Upper lobe of right lung (tissue), 1 donor: Measurements from ENCODE around the gene RAB8B. TPM values are rescaled to one million over a fixed set of nuclear protein-coding genes. Genes with fewer than 3 reads are reported as not detected.

Experiments used
- ATAC-seq: fragments of 200-7000 bp; cut with Tn5 transposase; one replicate; pipeline ENCODE4 v1.9.1; 2020; ENCODE audit warnings: mild to moderate bottlenecking, moderate library complexity
- DNase-seq: peaks from one replicate; pipeline ENCODE4 v3.0.0-alpha.2; 2020
- H3K27ac ChIP-seq: fragments of 200-600 bp; one replicate; pipeline ENCODE4 v1.8.0; 2022
- H3K27me3 ChIP-seq: fragments of 200-600 bp; one replicate; pipeline ENCODE4 v1.8.0; 2022; ENCODE audit warnings: mild to moderate bottlenecking
- H3K36me3 ChIP-seq: fragments of 200-600 bp; one replicate; pipeline ENCODE4 v1.8.0; 2022
- H3K4me1 ChIP-seq: fragments of 200-600 bp; one replicate; pipeline ENCODE4 v1.8.0; 2022
- H3K4me3 ChIP-seq: fragments of 200-600 bp; one replicate; pipeline ENCODE4 v1.8.0; 2022; ENCODE audit warnings: mild to moderate bottlenecking
- H3K9me3 ChIP-seq: fragments of 200-600 bp; one replicate; pipeline ENCODE4 v1.8.0; 2022
- intact Hi-C: fragments of 100-400 bp; cut with DNase I; formaldehyde crosslinking; loops from one replicate; pipeline ENCODE4 v1.11.0; 2022
- total RNA-seq: library from RNA; stranded (reverse); fragmentation: NEBNext Ultra II Directional; extraction: Animal tissue kit (Norgen Biotek cat#: 25700); gene quantifications from one replicate; pipeline ENCODE4 v1.2.1, GENCODE V29; 2021
- TF ChIP-seq, protein P1 (sequence below): fragments of 200-600 bp; IDR thresholded peaks from one replicate; pipeline ENCODE4 v1.8.0; 2022; ENCODE audit warnings: antibody characterized with exemption
- donor health status: DM: no; HTN: yes; CAD: no; lungs with severe emphysema.

RAB8B gene
- total RNA-seq, 1 donor from 2014 or later, result 54.5 TPM

DNA sequence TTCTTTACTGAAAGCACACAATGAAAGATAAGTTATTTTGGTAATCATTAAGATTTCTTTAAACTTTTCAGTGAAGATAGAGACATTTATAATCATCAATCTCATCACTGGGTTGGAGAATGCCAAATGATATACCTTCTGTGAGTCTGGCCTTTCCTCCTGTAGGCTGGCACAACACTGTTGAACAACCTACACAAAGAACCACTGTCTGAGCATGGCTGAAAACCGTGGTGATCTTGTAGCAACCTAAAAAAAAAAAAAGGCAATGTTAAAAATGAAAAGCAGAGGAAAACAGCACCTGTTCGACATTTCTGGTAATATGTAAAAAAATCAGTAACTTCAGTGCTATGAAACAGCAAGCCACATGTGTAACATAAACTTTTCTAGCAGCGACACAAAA lies 33.9 kb upstream of the RAB8B start:
- TF ChIP-seq, protein P1, sequence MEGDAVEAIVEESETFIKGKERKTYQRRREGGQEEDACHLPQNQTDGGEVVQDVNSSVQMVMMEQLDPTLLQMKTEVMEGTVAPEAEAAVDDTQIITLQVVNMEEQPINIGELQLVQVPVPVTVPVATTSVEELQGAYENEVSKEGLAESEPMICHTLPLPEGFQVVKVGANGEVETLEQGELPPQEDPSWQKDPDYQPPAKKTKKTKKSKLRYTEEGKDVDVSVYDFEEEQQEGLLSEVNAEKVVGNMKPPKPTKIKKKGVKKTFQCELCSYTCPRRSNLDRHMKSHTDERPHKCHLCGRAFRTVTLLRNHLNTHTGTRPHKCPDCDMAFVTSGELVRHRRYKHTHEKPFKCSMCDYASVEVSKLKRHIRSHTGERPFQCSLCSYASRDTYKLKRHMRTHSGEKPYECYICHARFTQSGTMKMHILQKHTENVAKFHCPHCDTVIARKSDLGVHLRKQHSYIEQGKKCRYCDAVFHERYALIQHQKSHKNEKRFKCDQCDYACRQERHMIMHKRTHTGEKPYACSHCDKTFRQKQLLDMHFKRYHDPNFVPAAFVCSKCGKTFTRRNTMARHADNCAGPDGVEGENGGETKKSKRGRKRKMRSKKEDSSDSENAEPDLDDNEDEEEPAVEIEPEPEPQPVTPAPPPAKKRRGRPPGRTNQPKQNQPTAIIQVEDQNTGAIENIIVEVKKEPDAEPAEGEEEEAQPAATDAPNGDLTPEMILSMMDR, result no peak
- Histone ChIP-seq H3K9me3 (no peaks in the 10 kb centered on the region), H3K4me3 (peak overlapping the region; percentile 92), H3K36me3 (peaks cover 41% of the 10 kb centered on the region), H3K27ac (no peak overlapping the region), H3K4me1 (peaks cover 17% of the 10 kb centered on the region), H3K27me3 (no peaks in the 10 kb centered on the region)
- DNase-seq, result no peak
- no peak for ATAC-seq
- intact Hi-C loops, result no loop called here

DNA sequence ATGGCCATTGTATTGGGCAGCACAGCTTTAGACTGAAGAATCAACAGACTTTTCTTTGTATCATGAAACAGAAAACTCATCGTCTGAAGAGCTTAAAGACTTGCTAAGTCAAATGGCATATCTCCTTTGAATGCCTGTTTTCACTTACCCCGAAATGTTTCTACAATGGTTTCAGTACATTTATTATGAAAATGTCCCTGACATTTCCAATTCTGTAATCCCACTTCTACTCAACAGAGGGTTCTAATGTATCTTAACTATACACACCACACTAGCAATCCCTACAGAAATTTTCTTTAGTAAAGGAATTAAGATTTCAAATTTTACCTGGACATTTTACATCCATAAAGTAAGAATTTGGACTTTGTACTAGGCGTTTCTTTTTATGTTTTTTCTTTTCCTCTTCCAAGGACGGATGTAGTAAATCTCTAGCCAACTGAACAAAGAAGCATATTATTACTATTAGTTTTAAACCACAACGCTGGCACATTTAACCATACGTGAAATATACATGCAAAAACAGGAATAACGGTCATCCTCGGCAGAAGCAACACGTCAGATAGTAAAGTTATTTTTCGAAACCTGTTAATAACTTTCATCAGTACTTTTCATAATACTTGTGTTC lies 33.2 kb upstream of the RAB8B start:
- ATAC-seq (no peak), DNase-seq (no peak)
- intact Hi-C loops, result no loop called here
- H3K4me1 ChIP-seq, result peaks cover 16% of the 10 kb centered on the region
- peak overlapping the region; percentile 92 for H3K4me3 ChIP-seq
- H3K36me3 ChIP-seq, result peaks cover 41% of the 10 kb centered on the region
- no peaks in the 10 kb centered on the region for H3K27me3 ChIP-seq
- TF ChIP-seq, protein P1, result no peak
- H3K9me3 ChIP-seq, result no peaks in the 10 kb centered on the region
- H3K27ac ChIP-seq, result peak overlapping the region; percentile 97

DNA sequence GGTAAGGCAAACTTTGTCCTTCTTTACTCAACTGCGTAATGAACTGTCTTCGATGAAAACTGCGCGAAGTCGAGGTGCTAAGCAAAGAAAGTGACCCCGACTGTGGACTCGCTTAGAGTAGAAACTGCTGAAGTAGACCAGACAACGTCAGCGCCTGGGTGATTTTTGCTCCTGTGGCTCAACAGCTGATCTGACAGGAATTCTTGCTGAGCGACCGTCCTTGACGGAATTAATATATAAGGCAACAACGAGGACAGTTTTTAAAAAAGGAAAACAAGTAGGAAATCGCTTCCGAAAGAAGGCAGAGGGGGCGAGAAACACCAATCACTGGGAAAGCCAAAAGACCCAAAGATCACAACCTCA lies 32.7 kb upstream of the RAB8B start:
- intact Hi-C loops, result no loop called here
- DNase-seq, result no peak

DNA sequence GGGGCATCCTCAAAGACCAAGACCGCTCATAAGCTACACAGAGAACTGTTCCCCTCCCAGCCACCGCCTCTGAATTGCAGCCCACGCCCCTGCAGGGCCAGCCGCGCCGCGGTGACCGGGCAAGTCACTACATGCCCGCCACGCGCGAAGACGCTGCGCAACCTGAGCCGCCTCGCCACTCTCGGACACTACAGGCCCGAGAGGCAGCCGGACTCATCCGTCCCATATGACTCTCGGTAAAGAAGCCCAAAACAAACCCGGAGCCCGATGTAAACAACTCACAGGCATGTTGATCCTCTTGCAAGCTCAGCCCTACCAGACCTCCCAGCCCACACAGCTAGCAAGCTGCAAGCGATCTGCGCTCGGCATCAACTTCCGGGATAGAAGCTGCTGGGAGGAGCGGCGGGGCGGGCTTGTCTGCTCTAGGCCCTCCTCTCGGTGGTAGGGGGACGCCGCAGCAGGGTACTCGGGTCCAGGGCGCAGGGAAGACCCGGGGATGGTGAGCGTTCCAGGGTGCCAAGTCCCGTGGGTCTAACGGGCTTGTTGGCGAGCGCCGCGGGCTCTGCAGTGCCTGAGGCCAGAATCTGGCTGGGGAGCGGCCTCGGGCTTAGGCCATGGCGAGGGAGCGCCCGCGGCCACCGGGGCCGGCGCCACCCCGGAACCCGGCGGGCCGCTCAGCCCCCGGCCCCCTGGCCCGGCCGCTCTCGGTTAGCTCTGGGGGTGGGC lies 32.1 kb upstream of the RAB8B start, which contains the start of gene RPS27L:
Gene RPS27L (minus strand): TSS at position 360 of the 726 bp plus-strand sequence. CDS start 72 bp downstream, at position 288.
- no peaks in the 10 kb centered on the region for H3K27me3 ChIP-seq
- peaks cover 33% of the 10 kb centered on the region for H3K36me3 ChIP-seq
- DNase-seq (peak; percentile 95), ATAC-seq (peak; percentile 98)
- H3K4me1 ChIP-seq, result peaks cover 16% of the 10 kb centered on the region
- intact Hi-C loops, result no loop called here
- H3K4me3 ChIP-seq, result peak within 1 kb of the TSS; percentile 92
- peak within 1 kb of the TSS; percentile 97 for H3K27ac ChIP-seq
- H3K9me3 ChIP-seq, result no peaks in the 10 kb centered on the region
- TF ChIP-seq, protein P1, result no peak

More for the DNA sequence above, 32.7 kb upstream of the RAB8B start:
- Histone ChIP-seq H3K27ac (peak overlapping the region; percentile 97), H3K4me3 (peak overlapping the region; percentile 92), H3K27me3 (no peaks in the 10 kb centered on the region), H3K4me1 (peaks cover 16% of the 10 kb centered on the region), H3K9me3 (no peaks in the 10 kb centered on the region), H3K36me3 (peaks cover 39% of the 10 kb centered on the region)
- TF ChIP-seq, protein P1, result no peak
- ATAC-seq, result peak; percentile 9

DNA sequence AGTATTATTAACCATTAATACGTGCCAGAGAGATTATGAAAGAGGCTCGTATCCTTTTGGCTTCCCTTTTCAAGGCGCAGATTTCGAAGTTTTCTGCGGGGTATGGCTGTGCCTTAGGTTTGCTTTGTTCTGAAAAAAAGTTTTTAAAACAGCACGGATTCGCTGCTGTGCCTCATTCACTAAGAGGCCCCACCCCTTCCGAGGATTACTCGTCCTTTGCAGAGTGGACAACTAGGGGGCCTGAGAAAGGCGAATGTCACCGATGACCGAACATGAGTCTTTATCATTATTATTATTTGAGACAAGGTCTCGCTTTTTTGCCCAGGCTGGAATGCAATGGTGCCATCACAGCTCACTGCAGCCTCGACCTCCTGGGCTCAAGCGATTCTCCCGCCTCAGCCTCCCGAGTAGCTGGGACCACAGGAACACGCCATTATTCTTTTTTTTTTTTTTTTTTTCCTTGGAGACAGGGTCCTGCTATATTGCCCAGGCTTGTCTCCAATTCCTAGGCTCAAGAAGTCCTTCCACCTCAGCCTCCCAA lies 31.4 kb upstream of the RAB8B start:
- H3K4me1 ChIP-seq, result peaks cover 16% of the 10 kb centered on the region
- peak overlapping the region; percentile 92 for H3K4me3 ChIP-seq
- intact Hi-C loops, result no loop called here
- ATAC-seq (peak; percentile 64), DNase-seq (no peak)
- H3K36me3 ChIP-seq, result peaks cover 26% of the 10 kb centered on the region
- H3K9me3 ChIP-seq, result no peaks in the 10 kb centered on the region
- no peaks in the 10 kb centered on the region for H3K27me3 ChIP-seq
- peak overlapping the region; percentile 97 for H3K27ac ChIP-seq
- TF ChIP-seq, protein P1, result peak; percentile 20
